OCI-M2 (cell line): ENCODE measurements around the gene PSORS1C1.
"Not testable (repeated sequence)": the region's sequence is repeated elsewhere in the genome, so short reads cannot be mapped to it uniquely, and the experiment has no call there.

ENCODE experiments used
- DNase-seq: peaks from one replicate; lab custom pipeline; 2025; ENCODE audit not compliant: unreplicated experiment; lab: John Stamatoyannopoulos, UW

PSORS1C1 gene

GRCh38 chr6:31157513-31158139, 43.0 kb downstream of the PSORS1C1 start, which contains the start of gene CCHCR1:
CCHCR1 (minus strand) TSS chr6:31157802; CDS start chr6:31157600, 202 bp downstream.
- no peak for DNase-seq

DNA sequence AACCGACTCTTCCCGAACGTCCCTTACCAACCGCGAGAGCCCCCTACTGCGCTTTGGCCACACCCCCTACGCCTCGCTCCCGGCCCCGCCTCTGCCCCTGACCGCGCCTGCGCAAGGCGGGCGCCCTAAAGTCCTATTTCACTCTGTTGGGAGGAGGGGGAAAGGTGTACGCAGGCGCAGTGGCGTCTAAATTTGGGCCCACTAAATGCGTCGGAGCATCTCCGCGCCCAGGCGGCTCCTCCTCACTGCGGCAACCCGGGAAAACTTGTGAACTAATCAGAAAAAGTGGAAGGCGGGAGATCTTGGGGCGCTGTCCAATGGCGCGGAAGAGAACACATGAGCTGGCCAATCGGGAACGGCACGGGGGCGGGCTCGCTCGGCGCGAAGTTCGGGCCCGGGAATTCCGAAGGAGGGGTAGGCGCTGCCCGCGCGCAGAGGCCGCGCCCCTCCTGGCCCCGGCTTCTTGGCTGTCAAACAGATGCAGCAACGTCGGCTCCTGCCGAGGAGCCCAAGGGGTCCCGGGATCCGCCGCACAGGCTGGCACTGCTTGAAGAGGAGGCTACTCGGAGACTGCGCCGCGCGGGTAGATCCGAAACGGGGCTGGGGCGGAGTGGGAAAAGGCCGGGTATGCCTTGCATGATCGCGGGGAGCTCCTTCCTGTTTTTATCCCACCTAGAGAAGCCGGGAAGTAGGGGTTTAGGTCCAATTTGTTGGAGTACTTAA, 43.7 kb downstream of the PSORS1C1 start, which contains the start of gene TCF19:
TCF19 (plus strand) TSS at position 450 of the 723 bp plus-strand sequence. CDS start 881 bp downstream, outside the sequence.
- peak; percentile 97 for DNase-seq

GRCh38 chr6:31158863-31159855, 44.6 kb downstream of the PSORS1C1 start:
- DNase-seq: no peak

- DNase-seq: no peak
Observed at GRCh38 chr6:31161216-31162126, 46.9 kb downstream of the PSORS1C1 start.

DNA sequence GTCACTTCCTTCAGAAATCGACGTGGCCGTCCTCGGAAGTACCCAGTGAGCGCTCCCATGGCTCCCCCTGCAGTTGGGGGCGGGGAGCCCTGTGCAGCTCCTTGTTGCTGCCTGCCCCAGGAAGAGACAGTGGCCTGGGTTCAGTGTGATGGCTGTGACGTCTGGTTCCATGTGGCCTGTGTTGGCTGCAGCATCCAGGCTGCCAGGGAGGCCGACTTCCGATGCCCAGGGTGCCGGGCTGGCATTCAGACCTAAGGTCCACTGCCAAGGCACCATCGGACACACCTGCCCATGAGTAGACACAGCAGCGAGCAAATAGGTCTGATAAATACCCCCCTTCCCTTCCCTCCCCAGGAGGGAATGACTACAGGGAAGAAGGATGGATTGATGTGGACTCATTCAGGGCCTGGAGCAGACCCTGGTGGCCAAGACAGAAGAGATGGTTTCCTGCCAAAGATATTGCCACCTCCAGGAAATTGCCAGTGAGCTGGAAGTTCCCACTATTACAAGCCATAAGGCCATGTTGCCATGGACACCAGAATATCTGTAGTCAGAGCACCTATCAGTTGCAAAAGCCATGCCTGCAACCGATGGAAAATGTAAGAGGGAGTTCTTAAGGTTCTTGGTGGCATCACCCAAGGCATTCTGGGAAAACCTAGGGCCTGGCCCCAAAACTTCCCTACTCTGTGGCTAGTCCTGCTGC, 48.0 kb downstream of the PSORS1C1 start:
- DNase-seq: no peak

GRCh38 chr6:31163922-31164321, 49.3 kb downstream of the PSORS1C1 start:
- DNase-seq: no peak

- DNase-seq: not testable (repeated sequence)
Observed at GRCh38 chr6:31164475-31165063, 50.0 kb downstream of the PSORS1C1 start.

DNA sequence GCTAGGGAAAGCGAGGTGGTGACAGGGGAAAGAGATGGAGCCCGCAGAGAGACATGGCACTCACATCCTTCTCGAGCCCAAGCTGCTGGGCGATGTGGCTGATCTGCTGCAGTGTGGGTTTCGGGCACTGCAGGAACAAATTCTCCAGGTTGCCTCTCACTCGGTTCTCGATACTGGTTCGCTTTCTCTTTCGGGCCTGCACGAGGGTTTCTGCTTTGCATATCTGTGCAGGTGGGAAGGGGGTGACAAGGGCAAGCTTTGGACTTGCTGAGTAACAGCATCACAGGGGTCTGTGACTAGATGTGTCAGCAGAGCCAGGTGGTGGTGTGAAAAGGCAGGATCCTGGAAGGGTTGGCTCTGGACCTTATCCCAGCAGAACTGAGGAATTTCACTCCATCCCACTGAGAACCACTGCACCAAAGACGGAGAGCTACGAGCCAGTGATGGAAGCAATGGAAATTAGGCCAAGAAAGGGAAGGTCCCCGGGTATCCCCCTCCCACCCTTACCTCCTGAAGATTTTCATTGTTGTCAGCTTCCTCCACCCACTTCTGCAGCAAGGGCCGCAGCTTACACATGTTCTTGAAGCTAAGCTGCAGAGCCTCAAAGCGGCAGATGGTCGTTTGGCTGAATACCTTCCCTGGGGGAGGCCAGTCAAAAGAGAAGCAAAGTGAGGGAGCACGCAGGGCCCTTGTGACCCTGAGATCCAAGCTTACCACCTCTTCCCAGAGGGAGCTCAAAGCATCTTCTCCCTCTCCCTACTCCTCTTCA, 50.6 kb downstream of the PSORS1C1 start:
- not testable (repeated sequence) for DNase-seq

DNA sequence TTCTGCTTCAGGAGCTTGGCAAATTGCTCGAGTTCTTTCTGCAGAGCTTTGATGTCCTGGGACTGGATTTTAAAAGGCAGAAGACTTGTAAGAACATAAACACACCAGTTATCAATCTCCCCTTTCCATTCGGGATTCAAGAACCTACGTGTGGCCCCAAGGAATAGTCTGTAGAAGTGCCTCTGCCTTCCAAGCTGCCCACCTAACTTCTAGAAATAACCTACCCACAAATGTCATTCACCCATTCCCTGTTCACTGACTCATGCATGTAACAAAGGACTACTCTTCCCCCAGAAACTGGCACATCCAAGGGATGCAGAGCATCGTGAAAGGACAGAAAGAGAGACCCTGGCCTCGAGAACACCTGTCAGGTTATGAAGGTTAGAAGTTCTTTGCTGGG, 51.4 kb downstream of the PSORS1C1 start:
- DNase-seq: no peak

DNA sequence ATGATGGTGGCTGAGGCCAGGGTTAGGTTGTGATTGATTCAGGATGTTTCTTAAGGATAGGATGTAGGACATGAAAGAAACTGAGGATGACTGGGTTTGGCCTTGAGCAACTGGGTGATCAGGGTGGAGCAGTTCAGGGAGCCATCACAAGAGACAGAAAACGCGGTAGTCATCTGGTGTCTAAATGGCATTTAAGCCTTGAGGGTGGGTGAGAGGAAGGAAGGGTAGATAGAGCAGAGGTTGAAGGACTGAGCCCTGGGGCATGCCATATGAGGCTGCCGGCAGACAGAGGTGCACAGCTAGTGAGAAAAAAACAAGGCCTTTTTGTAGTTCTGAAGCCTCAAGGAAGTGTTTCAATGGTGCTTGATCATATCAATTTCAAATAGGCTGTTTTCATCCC, 54.0 kb downstream of the PSORS1C1 start:
- no peak for DNase-seq

- no peak for DNase-seq
Observed at GRCh38 chr6:31169123-31169857, 54.7 kb downstream of the PSORS1C1 start.

GRCh38 chr6:31169858-31170599, 55.4 kb downstream of the PSORS1C1 start:
- DNase-seq: not testable (repeated sequence)

DNA sequence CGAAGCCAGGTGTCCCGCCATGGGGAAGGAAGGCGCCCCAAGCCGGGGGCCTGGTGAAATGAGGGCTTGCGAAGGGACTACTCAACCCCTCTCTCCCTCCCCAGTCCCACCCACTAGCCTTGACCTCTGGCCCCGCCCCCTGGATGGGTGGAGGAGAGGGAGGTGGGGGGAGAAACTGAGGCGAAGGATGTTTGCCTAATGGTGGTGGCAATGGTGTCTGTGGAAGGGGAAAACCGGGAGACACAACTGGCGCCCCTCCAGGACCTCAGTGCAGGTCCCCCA, 55.9 kb downstream of the PSORS1C1 start, which contains the start of gene POU5F1:
POU5F1 (minus strand) TSS at position 83 of the 282 bp plus-strand sequence; CDS start at position 21, 62 bp downstream.
- DNase-seq: no peak

DNA sequence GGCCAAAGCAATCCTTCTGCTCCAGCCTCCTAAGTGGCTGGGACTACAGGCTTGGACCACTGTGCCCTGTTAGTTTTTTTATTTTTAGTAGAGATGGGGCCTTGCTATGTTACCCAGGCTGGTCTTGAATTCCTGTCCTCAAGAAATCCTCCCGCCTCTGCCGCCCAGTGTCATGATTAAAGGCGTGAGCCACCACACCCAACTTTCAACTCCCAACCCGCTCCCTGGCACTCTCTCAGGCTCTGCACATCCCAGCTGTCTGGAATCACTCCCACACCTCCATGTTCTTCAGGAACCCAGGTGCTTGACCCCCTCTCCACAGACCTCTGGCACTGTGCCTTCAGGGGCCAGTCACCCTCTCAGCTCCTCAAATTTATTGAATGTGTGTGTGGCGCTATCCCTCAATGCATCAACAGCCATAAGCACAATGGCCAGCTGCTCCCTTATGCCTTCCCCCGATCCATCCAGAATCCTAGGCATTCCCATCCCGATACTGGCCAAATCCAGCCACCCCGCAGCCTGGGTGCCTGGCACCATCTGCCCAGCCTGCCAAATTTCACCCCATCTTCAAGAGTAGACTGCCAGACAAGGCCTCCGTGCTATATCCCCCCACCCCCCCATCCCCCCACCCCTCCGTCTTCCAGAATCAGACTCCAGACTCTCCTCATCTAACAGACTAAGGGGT, 56.5 kb downstream of the PSORS1C1 start:
- DNase-seq: no peak

- DNase-seq: no peak
Observed at GRCh38 chr6:31171931-31172905, 57.6 kb downstream of the PSORS1C1 start.
